WTC11 (cell line): Measurements from ENCODE around the gene DYNC1I1. TPM values are rescaled to one million over a fixed set of nuclear protein-coding genes. Genes with fewer than 3 reads are reported as not detected.

Source experiments
- ATAC-seq: fragments of 200-7000 bp; cut with Tn5 transposase; 2 replicates; pipeline ENCODE4 v1.10.0; 2021; ENCODE audit warnings: mild to moderate bottlenecking, moderate library complexity
- CTCF ChIA-PET: fragments of 300-600 bp; sonication (Branson Sonifier 250); formaldehyde crosslinking; loops from one replicate; lab custom pipeline; 2021; ENCODE audit warnings: antibody characterized with exemption; lab: Charles Lee
- POLR2A ChIA-PET: fragments of 350-600 bp; sonication (Branson Sonifier 250); formaldehyde crosslinking; loops from one replicate; lab custom pipeline; 2021; ENCODE audit warnings: antibody characterized with exemption; lab: Charles Lee
- DNase-seq: peaks from one replicate; pipeline ENCODE4 v3.0.0; 2021; ENCODE audit warnings: low spot score
- H3K27ac Mint-ChIP-seq: 2 replicates; pipeline ENCODE4 v1.8.0; 2021; ENCODE audit warnings: mixed read lengths
- H3K27me3 Mint-ChIP-seq: 2 replicates; pipeline ENCODE4 v1.8.0; 2021; ENCODE audit warnings: low read depth, mild to moderate bottlenecking, moderate library complexity, mixed read lengths
- H3K36me3 Mint-ChIP-seq: 2 replicates; pipeline ENCODE4 v1.8.0; 2021; ENCODE audit warnings: mixed read lengths
- H3K4me1 Mint-ChIP-seq: 2 replicates; pipeline ENCODE4 v1.8.0; 2022; ENCODE audit warnings: mixed read lengths
- H3K4me3 Mint-ChIP-seq: 2 replicates; pipeline ENCODE4 v1.8.0; 2021; ENCODE audit warnings: mild to moderate bottlenecking, moderate library complexity, mixed read lengths
- H3K9me3 Mint-ChIP-seq: 2 replicates; pipeline ENCODE4 v1.8.0; 2021; ENCODE audit warnings: mixed read lengths
- E2F1 ChIP-seq: sonication (generic); formaldehyde crosslinking; IDR thresholded peaks from 2 replicates; pipeline ENCODE4 v1.8.0; 2022; ENCODE audit warnings: mild to moderate bottlenecking, missing genetic modification reagents
- EMX1 ChIP-seq: fragments of 250-450 bp; sonication (Bioruptor Pico); IDR thresholded peaks from 2 replicates; pipeline ENCODE4 v1.8.0; 2021; ENCODE audit warnings: mild to moderate bottlenecking
- ETV6 ChIP-seq: sonication (generic); formaldehyde crosslinking; IDR thresholded peaks from 2 replicates; pipeline ENCODE4 v1.8.1; 2022; ENCODE audit warnings: mild to moderate bottlenecking, missing genetic modification reagents
- FOXK1 ChIP-seq: sonication (generic); formaldehyde crosslinking; IDR thresholded peaks from 2 replicates; pipeline ENCODE4 v1.8.0; 2022; ENCODE audit warnings: mild to moderate bottlenecking, moderate library complexity, missing genetic modification reagents
- FOXP1 ChIP-seq: sonication (generic); formaldehyde crosslinking; IDR thresholded peaks from 2 replicates; pipeline ENCODE4 v1.8.0; 2022; ENCODE audit warnings: missing genetic modification reagents, mild to moderate bottlenecking, moderate library complexity, borderline replicate concordance
- GABPB1 ChIP-seq: sonication (generic); formaldehyde crosslinking; IDR thresholded peaks from 2 replicates; pipeline ENCODE4 v1.8.1; 2023; ENCODE audit warnings: mild to moderate bottlenecking, missing genetic modification reagents
- IRF2 ChIP-seq: sonication (generic); formaldehyde crosslinking; IDR thresholded peaks from 2 replicates; pipeline ENCODE4 v1.8.0; 2022; ENCODE audit warnings: low read depth, missing genetic modification reagents, borderline replicate concordance
- RELA ChIP-seq: sonication (generic); formaldehyde crosslinking; IDR thresholded peaks from 2 replicates; pipeline ENCODE4 v1.8.1; 2022; ENCODE audit warnings: missing genetic modification reagents, mild to moderate bottlenecking, borderline replicate concordance
- SP1 ChIP-seq: sonication (generic); formaldehyde crosslinking; conservative IDR thresholded peaks from 2 replicates; pipeline ENCODE4 v1.8.1; 2022; ENCODE audit warnings: missing genetic modification reagents
- TEAD1 ChIP-seq: sonication (generic); formaldehyde crosslinking; IDR thresholded peaks from 2 replicates; pipeline ENCODE4 v1.8.0; 2022; ENCODE audit warnings: mild to moderate bottlenecking, missing genetic modification reagents
- ZNF317 ChIP-seq: sonication (generic); formaldehyde crosslinking; IDR thresholded peaks from 2 replicates; pipeline ENCODE4 v1.8.1; 2023; ENCODE audit warnings: low read depth, mild to moderate bottlenecking, moderate library complexity, missing genetic modification reagents, borderline replicate concordance
- ZNF423 ChIP-seq: fragments of 250-450 bp; sonication (Bioruptor Pico); IDR thresholded peaks from 2 replicates; pipeline ENCODE4 v2.1.2; 2022; ENCODE audit warnings: mild to moderate bottlenecking, moderate library complexity
- ZNF425 ChIP-seq: fragments of 250-450 bp; sonication (Bioruptor Pico); conservative IDR thresholded peaks from 2 replicates; pipeline ENCODE4 v1.9.0; 2021; ENCODE audit warnings: mild to moderate bottlenecking
- ZNF512 ChIP-seq: sonication (generic); formaldehyde crosslinking; IDR thresholded peaks from 2 replicates; pipeline ENCODE4 v1.8.1; 2022; ENCODE audit warnings: missing genetic modification reagents, borderline replicate concordance
- total RNA-seq: library from RNA; stranded (reverse); gene quantifications from 3 replicates; pipeline ENCODE4 v1.2.3, GENCODE V29; 2021
- TF ChIP-seq, protein P1 (sequence below): fragments of 250-450 bp; sonication (Bioruptor Pico); IDR thresholded peaks from 2 replicates; pipeline ENCODE4 v1.9.0; 2021; ENCODE audit warnings: mild to moderate bottlenecking
- TF ChIP-seq, protein P2 (sequence below): fragments of 250-450 bp; sonication (Bioruptor Pico); IDR thresholded peaks from 2 replicates; pipeline ENCODE4 v1.8.0; 2021; ENCODE audit warnings: mild to moderate bottlenecking
- TF ChIP-seq, protein P3 (sequence below): fragments of 250-450 bp; sonication (Bioruptor Pico); IDR thresholded peaks from 2 replicates; pipeline ENCODE4 v1.9.0; 2021; ENCODE audit warnings: moderate library complexity, mild to moderate bottlenecking, inconsistent platforms, borderline replicate concordance

DYNC1I1 gene
- total RNA-seq, 1 experiment from 2014 or later = 2.8 TPM

GRCh38 chr7:95917634-95918033 lies 145.3 kb downstream of the DYNC1I1 start (continued):
- TF ChIP-seq, protein P1, sequence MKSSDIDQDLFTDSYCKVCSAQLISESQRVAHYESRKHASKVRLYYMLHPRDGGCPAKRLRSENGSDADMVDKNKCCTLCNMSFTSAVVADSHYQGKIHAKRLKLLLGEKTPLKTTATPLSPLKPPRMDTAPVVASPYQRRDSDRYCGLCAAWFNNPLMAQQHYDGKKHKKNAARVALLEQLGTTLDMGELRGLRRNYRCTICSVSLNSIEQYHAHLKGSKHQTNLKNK (CRISPR knock-in tag) = no peak
- no peak for TF ChIP-seq FOXP1
- TF ChIP-seq E2F1 (CRISPR knock-in tag) = no peak
- no peak for TF ChIP-seq ZNF512 (CRISPR knock-in tag)
- TF ChIP-seq, protein P2, sequence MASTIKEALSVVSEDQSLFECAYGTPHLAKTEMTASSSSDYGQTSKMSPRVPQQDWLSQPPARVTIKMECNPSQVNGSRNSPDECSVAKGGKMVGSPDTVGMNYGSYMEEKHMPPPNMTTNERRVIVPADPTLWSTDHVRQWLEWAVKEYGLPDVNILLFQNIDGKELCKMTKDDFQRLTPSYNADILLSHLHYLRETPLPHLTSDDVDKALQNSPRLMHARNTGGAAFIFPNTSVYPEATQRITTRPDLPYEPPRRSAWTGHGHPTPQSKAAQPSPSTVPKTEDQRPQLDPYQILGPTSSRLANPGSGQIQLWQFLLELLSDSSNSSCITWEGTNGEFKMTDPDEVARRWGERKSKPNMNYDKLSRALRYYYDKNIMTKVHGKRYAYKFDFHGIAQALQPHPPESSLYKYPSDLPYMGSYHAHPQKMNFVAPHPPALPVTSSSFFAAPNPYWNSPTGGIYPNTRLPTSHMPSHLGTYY (CRISPR knock-in tag) = no peak
- no peak for TF ChIP-seq GABPB1 (CRISPR knock-in tag)
- no peak for TF ChIP-seq IRF2
- no peak for TF ChIP-seq FOXK1
- TF ChIP-seq ZNF425 (CRISPR knock-in tag) = no peak
- TF ChIP-seq, protein P3, sequence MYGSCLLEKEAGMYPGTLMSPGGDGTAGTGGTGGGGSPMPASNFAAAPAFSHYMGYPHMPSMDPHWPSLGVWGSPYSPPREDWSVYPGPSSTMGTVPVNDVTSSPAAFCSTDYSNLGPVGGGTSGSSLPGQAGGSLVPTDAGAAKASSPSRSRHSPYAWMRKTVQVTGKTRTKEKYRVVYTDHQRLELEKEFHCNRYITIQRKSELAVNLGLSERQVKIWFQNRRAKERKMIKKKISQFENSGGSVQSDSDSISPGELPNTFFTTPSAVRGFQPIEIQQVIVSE (CRISPR knock-in tag) = no peak
- TF ChIP-seq, all 79 proteins: peak for 0

GRCh38 chr7:95919556-95919955 lies 147.2 kb downstream of the DYNC1I1 start:
- no peaks in the 10 kb centered on the region for H3K9me3 Mint-ChIP-seq
- POLR2A ChIA-PET = no interaction called here
- H3K36me3 Mint-ChIP-seq = no peaks in the 10 kb centered on the region
- DNase-seq (no peak), ATAC-seq (no peak)
- no peak overlapping the region for H3K27ac Mint-ChIP-seq
- no peak overlapping the region for H3K4me3 Mint-ChIP-seq
- no peak for TF ChIP-seq ETV6 (CRISPR knock-in tag)
- TF ChIP-seq, protein P3 (CRISPR knock-in tag) = no peak
- TF ChIP-seq, protein P1 (CRISPR knock-in tag) = no peak
- CTCF ChIA-PET = interaction anchor here (0.6 kb wide), 1 partner anchor 1154 kb away, joined by 3 read pairs; no protein-coding TSS in a partner anchor
- peaks cover 4% of the 10 kb centered on the region; the same call in 1 of the 2 replicates for H3K27me3 Mint-ChIP-seq
- H3K4me1 Mint-ChIP-seq = no peaks in the 10 kb centered on the region

DNA sequence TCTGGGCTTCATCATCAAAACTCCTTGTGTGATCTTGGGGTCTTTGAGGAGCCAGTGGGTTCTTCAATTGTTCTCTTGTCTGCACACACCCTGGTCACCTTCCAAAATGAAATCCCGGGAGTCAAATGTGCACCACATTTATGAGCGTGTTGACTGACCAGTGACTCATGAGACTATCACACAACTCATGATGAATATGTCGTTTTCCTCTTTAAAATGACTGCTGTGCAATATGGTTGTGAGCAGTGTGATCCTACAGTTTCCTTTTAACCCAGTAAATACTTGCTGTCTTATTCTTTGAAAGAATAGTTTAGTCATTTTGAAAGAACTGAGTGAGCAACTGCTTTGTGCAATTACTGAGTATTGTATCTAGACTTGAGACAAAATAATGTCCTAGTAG lies 149.2 kb downstream of the DYNC1I1 start:
- no peak overlapping the region for H3K27ac Mint-ChIP-seq

More for the DNA sequence above, 149.2 kb downstream of the DYNC1I1 start:
- no peak overlapping the region for H3K4me3 Mint-ChIP-seq
- no peaks in the 10 kb centered on the region for H3K9me3 Mint-ChIP-seq
- ATAC-seq (no peak), DNase-seq (no peak)
- ChIA-PET CTCF (interaction anchor here (1.1 kb wide), 1 partner anchor 1107 kb away, joined by 3 read pairs; no protein-coding TSS in a partner anchor), POLR2A (interaction anchor here (0.8 kb wide), 1 partner anchor 118 kb away, joined by 3 read pairs; no protein-coding TSS in a partner anchor)
- TF ChIP-seq ZNF317 = no peak
- TF ChIP-seq ZNF423 (CRISPR knock-in tag) = no peak
- no peak for TF ChIP-seq EMX1
- TF ChIP-seq RELA (CRISPR knock-in tag) = no peak
- no peak for TF ChIP-seq SP1 (CRISPR knock-in tag)
- TF ChIP-seq TEAD1 (CRISPR knock-in tag) = no peak
- no peaks in the 10 kb centered on the region for H3K36me3 Mint-ChIP-seq
- H3K27me3 Mint-ChIP-seq = no peaks in the 10 kb centered on the region
- no peaks in the 10 kb centered on the region for H3K4me1 Mint-ChIP-seq
